Measurements from ENCODE around the gene LIPK.

GRCh38 chr10:88730864-88731263 lies 24.8 kb downstream of the LIPK start:
- TF ChIP-seq POLR2A (IDR thresholded peaks at IDR 0.05) (no peak), CTCF (IDR thresholded peaks at IDR 0.05) (no peak)
